RWPE1 (cell line): ENCODE results near the gene DOP1A.

Experiments
- CTCF ChIA-PET: fragments of 350-600 bp; sonication (Branson Sonifier 250); formaldehyde crosslinking; extraction: SDS; loops from one replicate; lab custom pipeline; 2021; lab: Yijun Ruan, JAX
- POLR2A ChIA-PET: fragments of 400-600 bp; formaldehyde crosslinking; extraction: SDS; loops from one replicate; lab custom pipeline; 2020; ENCODE audit warnings: antibody characterized with exemption; ENCODE audit not compliant: low non-redundant PET; lab: Yijun Ruan, JAX
- DNase-seq: peaks from one replicate; pipeline ENCODE4 v3.0.0; 2012; ENCODE audit warnings: low spot score
- H3K27ac ChIP-seq: fragments of 450-650 bp; 2 replicates; pipeline ENCODE4 v1.5.1; 2017
- CTCF ChIP-seq: fragments of 450-650 bp; conservative IDR thresholded peaks from 2 replicates; pipeline ENCODE4 v1.5.1; 2017; ENCODE audit warnings: low read depth, mild to moderate bottlenecking

Gene DOP1A

GRCh38 chr6:83153883-83154521, 86.5 kb downstream of the DOP1A start:
- DNase-seq, result no peak
- POLR2A ChIA-PET, result no interaction called here
- no peak for TF ChIP-seq CTCF
- H3K27ac ChIP-seq, result no peak overlapping the region
- CTCF ChIA-PET, result no interaction called here

- DNase-seq, result no peak
- no peak for TF ChIP-seq CTCF
- H3K27ac ChIP-seq, result no peak overlapping the region
- CTCF ChIA-PET, result interaction anchor here (0.6 to 1.2 kb wide), 2 partner anchors 67 to 89 kb away, joined by 4 to 5 read pairs; no protein-coding TSS in a partner anchor
- POLR2A ChIA-PET, result no interaction called here
These were observed 88.3 kb downstream of the DOP1A start for GRCh38 chr6:83155794-83156193.

- no peak overlapping the region for H3K27ac ChIP-seq
- ChIA-PET CTCF (no interaction called here), POLR2A (no interaction called here)
- no peak for DNase-seq
- no peak for TF ChIP-seq CTCF
These were observed 92.7 kb downstream of the DOP1A start for GRCh38 chr6:83160167-83160566.

- CTCF ChIA-PET, result interaction anchor here (0.6 kb wide), 1 partner anchor 9 kb away, joined by 3 read pairs; no protein-coding TSS in a partner anchor
- DNase-seq, result no peak
- POLR2A ChIA-PET, result no interaction called here
- TF ChIP-seq CTCF, result no peak
- H3K27ac ChIP-seq, result no peak overlapping the region
These were observed 100.3 kb downstream of the DOP1A start for GRCh38 chr6:83167726-83168278.

- TF ChIP-seq CTCF, result no peak
- POLR2A ChIA-PET, result no interaction called here
- CTCF ChIA-PET, result no interaction called here
- peak; percentile 9 for DNase-seq
- no peak overlapping the region for H3K27ac ChIP-seq
These were observed 101.1 kb downstream of the DOP1A start for GRCh38 chr6:83168556-83168955.

GRCh38 chr6:83169106-83169505, 101.6 kb downstream of the DOP1A start:
- H3K27ac ChIP-seq, result no peak overlapping the region
- ChIA-PET CTCF (interaction anchor here (1.1 kb wide), 1 partner anchor 102 kb away, joined by 3 read pairs; no protein-coding TSS in a partner anchor), POLR2A (no interaction called here)
- DNase-seq, result no peak
- TF ChIP-seq CTCF, result no peak
